Astrocyte (in vitro differentiated cells and primary cell): ENCODE measurements around the gene LYPD3.

Experiments used
- CTCF ChIP-seq: IDR thresholded peaks from 2 replicates; pipeline ENCODE4 v1.5.1; 2011; ENCODE audit warnings: low read depth, mild to moderate bottlenecking, inconsistent platforms, low read length, moderate library complexity; ENCODE audit not compliant: insufficient read depth
- EZH2 ChIP-seq: IDR thresholded peaks from 2 replicates; pipeline ENCODE4 v1.6.1; 2012; ENCODE audit warnings: mild to moderate bottlenecking, low read length, inconsistent platforms; ENCODE audit not compliant: insufficient read depth

- TF ChIP-seq CTCF: no peak
- no peak for TF ChIP-seq EZH2
Measured at GRCh38 chr19:43455321-43456113, 9.9 kb downstream of the LYPD3 start.
